ENCODE measurements around the gene PCBP3.
"Not testable (repeated sequence)": the region's sequence is repeated elsewhere in the genome, so short reads cannot be mapped to it uniquely, and the experiment has no call there.

The PCBP3 gene

DNA sequence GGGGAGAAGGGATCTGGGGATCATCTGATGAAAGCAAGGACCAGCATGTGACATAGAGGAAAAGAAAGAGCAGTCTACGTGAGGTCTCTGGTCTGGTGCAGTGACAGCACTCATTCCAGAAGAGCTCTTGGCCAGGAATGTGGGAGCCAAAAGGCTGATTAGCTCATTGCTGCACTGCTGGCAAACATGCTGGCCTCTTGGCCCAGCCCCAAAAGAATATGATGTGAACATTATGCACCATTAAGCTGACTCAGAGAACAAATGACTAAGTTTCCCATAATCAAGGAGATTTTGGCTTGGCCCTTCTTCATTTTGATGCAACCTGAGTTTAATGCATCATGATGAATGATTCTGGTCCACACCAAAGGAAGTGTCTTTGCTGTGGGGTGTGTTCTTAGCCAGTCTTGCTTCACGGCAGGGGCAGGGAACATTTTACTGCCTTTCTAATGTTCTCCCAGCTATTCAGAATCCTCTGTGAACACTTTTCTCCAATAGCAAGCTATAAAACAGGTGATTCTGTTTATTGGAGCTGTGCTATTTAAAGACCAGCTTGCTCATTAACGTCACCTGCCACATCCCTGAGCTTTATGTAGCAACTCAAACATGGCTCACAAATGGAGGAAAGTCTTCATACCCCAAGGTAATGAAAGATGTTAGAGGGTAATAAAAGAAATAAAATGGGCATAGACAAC, 55.1 kb downstream of the PCBP3 start:
- DNase-seq = no peak

DNA sequence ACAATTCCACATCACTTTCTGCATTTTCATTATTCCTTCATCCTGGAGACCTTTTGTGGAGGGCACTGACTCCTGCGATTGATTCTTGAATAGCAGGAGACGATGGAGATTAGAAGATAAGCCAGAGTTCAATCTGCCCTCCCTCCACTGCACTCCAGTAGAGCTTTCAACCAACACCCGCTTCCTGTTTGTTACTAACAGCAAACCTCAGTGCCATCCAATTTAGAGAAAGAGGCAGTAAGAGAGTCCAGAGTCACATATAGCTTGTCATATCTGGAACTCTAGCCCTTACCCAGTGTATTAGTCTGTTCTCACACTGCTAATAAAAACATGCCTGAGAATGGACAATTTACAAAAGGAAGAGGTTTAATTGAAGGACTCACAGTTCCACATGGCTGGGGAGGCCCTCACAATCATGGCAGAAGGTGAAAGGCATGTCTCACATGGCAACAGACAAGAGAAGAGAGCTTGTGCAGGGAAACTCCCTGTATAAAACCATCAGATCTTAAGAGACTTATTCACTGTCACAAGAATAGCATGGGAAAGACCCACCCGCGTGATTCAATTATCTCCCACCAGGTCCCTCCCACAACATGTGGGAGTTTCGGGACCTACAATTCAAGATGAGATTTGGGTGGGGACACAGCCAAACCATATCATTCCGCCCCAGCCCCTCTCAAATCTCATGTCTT, 55.9 kb downstream of the PCBP3 start:
- peak; percentile 17 for DNase-seq

DNA sequence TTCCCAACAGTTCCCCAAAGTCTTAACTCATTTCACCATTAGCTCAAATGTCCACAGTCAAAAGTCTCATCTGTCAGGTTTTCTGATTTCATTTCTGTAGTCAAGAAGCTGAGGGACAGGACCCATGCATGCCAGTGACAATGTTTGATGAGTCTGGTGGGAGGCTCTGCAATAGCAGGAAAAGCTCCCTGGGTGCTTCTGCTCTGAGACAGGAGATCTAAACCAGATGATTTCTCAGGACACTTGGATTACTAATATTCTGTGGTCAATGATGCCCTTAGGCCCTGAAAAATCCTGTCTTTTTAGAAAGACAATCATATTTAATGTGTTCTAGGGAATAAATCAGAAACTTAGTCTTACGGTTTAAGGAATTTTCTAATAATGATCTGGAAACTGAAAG, 56.4 kb downstream of the PCBP3 start:
- DNase-seq = no peak

DNA sequence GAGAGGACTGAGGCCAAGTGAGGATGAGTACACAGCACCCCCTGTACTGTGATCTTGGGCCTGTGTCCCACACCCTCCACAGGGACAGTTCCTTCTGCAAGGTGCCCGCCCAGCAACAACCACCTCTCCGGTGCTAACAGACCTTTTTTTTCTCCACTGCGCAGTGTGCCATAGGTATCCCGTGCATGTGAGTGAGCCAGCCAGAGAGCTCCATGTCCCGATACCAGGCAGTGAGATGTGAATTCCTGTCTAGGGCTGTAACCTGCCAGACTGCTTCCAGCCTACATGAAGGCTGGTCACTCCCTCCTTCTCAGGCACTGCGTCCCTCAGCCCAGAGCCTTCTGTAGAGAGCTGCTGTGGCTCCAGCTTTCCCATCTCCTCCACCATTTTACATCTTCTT, 56.9 kb downstream of the PCBP3 start:
- DNase-seq = no peak

DNA sequence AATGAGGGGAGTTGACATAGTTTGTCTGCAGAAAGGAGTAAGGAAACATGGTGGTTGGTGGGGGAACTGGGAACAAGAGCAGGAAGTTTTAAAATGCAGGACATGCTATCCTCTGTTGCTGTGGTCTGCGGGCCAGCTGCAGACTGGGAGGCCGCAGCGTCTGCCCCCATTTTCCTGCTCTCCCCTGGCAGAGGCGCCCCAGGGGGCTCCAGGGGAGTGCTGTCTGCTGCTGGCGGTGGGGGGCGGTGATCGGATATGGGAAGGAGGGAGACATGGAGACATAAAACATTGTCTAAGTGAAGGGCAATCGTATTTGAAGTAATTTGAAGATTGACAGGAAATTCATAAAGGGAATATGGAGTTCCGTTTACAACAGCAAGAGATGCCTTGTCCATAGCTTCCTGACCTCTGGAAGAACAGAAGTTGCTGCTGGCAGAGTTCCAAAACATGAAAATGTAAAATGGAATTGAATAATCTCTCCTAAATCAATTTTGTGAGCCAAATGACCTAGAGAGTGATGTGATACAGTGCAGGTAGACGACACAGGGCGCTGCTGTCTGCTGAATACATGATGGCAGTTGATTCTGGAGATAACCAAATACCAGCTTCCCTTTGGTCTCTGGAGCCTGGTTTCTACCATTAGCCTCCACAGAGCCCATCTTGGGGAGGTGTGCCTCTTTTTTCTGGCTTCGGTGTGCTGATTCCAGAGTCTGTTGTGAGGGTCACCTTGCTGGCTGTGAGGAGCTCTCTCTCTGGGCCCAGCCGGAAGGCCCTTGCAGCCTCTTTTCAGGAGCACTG, 61.0 kb downstream of the PCBP3 start:
- no peak for DNase-seq

DNA sequence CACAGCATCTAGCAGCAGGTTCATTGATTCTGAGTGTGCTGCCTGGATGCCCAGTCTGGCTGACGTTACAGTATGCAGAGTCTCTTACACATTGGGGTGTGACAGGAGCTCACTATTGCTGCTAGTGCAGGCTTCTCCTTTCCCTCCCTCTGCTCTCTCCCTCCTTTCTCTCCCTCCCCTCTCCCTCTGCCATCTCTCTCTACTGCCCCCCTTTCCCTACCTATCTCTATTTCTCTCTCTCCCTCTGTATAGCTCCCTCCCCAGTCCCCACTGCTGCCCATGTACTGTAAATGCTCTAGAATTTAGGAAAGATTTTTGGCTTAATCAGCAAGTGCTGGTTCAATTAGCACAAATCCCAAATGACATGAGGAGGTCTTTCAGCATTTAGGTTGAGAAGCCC, 62.8 kb downstream of the PCBP3 start:
- DNase-seq = no peak

DNA sequence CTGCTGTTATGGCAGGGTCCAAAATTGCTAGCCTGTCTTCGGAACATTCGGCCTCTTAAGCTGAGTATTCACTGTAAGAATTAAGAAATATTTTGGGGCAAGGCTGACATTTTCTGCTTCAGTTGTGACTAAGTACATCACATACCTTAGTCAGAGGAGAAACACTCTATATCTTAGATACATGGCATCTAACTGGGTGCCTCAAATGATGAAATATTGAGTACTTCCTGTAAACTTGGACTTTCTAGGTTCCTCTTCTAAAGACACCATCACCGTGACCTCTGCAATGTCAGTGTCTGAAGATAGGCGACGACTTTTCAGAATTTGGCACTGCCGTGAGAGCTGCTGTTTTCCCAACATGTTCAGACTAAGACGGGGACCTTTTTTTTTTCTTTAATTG, 65.6 kb downstream of the PCBP3 start:
- DNase-seq = no peak

DNA sequence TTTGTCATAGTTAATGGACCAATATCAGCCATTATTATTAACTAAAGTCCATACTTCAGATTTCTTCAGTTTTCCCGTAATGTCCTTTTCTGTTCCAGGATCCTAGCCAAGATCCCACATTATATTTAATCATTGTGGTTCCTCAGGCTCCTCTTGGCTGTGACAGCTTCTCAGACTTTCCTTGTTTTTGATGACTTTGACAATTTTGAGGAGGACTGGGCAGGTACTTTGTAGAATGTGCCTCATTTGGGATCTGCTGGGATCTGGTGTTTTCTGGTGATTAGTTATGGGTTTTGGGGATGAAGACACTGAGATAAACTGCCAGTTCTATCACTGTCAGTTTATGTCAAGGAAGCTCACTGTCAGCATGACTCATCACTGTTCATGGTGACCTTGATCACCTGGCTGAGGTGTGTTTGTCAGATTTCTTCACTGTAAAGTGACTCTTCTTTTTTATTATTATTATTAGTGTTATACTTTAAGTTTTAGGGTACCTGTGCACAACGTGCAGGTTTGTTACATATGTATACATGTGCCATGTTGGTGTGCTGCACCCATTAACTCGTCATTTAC, 66.3 kb downstream of the PCBP3 start:
- DNase-seq = no peak

DNA sequence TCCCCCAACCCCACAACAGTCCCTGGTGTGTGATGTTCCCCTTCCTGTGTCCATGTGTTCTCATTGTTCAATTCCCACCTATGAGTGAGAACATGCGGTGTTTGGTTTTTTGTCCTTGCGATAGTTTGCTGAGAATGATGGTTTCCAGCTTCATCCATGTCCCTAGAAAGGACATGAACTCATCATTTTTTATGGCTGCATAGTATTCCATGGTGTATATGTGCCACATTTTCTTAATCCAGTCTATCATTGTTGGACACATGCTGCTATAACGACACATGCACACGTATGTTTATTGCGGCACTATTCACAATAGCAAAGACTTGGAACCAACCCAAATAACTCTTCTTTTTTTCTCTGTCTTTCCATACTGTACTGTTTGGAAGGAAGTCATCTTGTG, 66.8 kb downstream of the PCBP3 start:
- not testable (repeated sequence) for DNase-seq

DNA sequence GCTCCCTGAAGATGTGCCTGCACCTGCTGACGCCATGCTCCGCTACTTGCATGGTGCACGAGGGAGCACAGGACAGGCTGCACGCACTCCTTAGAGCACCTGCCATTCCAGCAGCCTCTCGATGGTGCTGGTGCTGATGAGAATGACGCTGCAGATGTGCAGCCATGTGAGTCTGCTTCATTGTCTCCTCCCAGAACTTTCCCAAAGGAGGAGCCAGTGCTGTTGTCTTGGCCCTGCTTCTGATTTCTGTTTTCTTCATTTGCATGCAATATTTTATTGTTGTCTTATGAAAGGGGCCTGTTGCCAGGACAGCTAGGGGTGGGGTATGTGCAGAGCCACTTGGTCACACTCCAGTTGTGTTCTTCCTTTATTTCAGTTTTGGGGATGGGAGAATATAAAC, 70.1 kb downstream of the PCBP3 start:
- DNase-seq = no peak

DNA sequence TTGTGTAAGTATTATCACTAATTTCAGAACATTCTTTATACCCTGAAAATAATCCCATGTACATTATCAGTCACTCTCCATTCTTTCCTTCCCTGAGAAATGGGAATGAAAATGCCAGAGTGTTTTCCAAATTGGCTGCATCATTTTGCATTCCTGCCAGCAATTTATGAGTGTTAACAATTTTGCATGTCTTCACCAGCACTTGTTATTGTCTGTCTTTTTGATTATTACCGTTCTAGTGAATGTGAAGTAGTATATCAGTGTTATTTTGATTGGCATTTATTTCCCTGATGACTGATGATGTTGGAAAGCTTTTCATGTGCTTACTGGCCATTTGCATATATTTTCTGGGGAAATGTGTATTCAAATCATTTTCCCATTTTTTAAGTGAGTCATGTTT, 71.9 kb downstream of the PCBP3 start:
- DNase-seq = no peak

DNA sequence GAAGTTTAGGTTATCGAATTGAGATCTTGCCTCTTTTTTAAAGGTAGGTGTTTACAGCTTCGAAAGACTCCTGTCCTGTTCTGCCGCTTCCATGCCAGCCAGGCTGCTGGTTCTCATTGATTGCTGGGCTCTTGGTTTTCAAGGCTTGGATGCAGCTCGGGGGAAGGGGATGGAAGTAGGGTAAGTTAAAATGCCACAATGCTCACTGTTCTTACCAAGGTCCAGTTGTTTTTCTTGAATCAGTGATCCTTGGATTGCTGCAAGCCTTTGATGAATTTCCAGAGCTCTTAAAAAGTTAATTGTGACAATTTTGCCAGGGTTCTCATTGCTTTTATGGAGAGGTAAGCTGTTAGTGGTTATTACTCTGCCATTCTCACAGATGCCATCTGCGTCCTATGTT, 74.9 kb downstream of the PCBP3 start:
- DNase-seq = no peak

DNA sequence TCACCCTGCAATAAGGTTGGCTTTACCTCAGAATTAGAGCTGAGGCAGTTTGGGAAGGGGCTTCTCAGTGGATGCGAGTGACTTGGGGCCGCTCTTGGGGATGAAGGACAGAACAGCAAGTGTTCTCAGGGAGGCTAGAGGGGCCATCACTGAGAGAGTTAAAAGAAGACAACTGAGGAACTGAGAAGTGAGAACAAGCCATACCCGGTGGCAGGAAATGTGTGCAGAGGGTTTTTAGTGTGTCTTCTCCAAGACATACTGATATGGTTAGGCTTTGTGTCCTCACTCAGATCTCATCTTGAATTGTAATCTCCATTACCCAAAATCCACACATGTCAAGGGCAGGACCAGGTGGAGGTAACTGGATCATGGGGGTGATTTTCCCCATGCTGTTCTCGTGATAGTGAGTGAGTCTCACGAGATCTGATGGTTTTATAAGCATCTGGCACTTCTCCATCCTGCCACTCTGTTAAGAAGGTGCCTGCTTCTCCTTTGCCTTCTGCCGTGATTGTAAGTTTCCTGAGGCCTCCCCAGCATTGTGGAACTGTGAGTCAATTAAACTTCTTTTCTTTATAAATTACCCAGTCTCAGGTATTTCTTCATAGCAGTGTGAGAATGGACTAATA, 75.8 kb downstream of the PCBP3 start:
- DNase-seq = no peak

DNA sequence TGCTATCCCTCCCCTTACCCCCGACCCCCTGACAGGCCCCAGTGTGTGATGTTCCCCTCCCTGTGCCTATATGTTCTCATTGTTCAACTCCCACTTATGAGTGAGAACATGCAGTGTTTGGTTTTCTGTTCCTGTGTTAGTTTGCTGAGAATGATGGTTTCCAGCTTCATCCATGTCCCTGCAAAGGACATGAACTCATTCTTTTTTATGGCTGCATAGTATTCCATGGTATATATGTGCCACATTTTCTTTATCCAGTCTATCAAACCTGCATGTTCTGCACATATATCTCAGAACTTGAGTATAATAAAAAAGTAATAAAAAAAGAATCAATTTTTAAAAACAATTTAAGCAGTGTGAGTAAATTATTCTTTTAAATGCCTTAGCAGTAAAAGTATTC, 76.7 kb downstream of the PCBP3 start:
- not testable (repeated sequence) for DNase-seq

DNA sequence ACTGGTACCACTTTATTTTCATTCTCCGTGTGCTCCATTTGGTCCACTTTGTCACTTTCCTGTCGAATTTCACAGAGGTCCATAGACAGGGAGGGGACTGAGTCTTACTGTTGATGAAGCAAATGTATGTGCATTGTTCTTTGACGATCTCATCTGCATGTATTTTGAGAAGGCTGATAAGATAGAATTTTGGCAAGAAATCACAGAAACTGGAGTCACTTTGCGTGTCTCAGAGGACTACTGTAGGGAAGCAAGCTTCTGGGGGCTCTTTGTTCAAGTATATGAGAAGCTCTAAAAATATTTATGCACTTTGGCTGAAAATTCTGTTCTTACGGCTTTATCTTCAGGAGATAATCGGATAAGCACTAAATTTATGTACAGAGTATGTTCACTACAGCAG, 78.1 kb downstream of the PCBP3 start:
- no peak for DNase-seq

DNA sequence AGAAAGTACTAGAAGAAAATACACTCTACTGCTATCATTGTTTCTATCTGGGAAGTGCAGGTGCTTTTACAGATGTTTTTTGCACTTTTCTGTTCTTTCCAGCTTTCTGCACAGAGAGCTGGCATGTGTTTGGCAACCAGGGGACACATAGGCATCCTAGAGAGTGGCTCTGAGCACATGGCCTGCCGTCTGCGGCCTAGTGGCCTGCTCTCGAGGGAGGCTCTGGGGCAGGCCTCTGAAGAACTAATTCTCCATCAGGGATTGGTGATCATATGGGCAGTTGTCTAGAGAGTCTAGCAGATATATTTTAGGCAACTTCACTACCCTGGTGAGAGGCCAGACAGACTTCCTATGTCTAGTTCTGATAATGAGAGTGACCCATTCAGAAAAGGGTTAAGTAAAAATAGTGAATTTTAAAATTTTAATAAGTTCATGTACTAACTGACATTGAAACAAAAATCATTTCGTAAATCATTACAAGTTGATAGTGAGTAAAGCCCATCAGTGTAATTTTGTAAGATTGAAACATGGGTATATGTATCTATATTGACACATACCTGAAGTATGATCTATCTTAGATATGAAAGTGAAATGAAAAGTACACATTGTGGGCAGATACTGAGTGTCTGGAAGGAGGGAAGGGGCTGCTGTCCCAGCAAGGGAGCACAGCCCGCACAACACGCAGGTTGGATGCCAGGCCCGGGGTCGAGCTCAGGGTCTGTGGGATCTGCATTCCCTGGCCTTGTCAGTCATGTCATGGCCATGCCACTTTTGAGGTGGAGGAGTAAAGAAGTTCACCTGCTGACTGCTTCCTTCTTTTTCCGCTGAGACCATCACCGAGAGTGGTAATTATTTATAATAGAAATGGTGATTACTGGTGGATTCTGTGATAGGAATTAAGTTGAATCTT, 79.8 kb downstream of the PCBP3 start:
- no peak for DNase-seq

DNA sequence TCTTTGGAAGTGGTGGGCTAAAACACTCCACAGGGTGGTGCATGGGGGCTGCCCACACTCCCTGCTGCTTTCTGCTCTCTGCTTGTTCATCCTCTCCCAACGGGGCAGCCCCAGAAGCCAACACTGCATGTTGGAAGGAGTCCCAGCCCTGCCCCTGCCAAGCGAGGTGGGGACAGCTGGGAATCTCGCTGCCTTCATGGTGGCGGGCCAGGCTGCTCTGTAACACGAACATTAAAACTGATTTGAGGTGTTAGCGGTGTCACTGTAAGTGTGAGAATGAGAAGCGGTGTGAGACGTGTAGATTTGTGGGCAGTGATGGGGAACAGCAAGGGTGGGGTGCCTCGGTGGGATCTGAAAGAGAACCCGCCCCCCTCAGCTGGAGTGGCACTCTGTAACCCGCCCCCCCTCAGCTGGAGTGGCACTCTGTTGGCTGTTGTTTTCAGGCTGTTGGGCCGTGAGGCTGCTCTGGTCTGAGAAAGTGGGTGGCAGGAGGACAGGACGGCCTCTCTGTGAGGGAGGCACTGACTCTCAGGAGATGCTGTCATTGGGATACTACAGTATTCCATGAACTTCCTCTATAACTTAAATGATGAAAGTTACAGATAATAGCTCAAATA, 80.9 kb downstream of the PCBP3 start:
- no peak for DNase-seq

DNA sequence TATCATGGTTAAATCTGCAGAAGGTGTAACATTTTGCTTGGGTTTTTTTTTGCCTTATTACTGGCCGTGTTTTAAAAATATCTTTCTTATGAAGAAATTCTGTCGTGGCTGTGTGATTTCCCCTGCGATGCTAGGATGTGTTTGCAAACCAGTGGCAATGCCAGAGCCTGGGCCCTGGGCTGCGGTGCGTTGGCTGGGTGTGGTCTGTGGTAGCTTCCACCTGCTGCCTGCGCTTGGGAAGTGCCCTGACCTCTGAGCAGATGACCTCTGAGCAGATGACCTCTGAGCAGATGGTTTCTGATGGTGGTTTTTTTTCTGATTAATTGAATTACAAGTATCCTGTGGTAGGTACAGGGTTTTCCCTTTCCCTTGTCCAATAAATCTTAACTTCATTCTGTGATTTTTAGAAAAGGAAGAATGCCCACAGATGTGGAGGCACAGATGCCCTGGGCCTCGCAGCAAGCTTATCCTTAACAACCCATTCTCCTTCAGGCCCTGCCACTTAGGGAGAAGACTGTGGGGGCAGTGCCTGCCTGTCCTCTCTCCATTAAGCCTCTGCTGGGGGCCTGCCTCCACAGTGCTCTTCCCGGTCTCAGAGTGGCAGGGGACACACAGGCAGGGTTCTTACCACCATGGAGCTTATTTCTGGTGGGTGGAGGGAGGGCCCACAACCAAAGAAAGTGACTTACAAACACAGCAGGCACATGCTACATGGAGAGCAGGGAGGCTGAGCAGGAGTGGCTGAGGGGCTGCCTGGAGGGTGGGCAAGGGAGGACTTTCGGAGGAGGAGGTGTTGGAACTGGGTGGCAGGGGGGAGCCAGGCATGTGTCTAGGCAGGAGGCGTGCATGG, 81.7 kb downstream of the PCBP3 start:
- DNase-seq = no peak

DNA sequence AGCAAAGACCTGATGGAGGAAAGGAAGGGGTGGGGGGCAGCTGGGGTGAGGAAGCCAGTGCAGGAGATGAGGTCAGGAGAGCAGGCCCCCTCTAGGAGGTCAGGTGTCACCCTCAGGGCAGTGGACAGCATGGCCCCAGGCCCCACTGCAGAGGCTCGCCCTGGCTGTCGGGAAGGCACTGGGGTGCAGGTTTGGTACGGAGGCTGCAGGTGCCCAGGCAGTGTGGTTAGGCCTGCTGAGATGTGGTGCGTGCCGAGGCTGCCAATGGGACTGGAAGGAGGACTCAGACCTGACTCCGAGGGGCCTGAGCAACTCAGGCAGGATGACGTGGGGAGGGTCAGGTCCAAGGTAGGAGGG, 82.3 kb downstream of the PCBP3 start:
- no peak for DNase-seq

DNA sequence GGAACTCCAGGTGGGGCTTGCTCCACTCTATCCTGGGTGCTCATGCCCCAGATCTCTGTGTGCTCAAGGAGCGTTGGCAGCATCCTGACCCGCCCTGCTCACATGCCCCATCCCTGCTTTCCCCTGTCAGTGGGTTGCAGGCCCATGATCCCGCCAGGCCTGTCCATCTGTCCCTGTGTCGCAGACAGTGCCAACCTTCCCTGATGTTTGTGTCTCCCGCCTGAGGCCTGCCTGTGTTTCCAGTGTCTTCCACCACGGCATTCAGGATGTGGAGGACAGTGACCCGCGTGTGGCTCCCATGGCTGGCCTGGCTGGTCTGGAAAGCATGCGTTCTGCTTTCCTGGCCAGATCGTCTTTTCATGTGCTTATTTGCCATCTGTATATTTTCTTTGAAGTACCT, 82.9 kb downstream of the PCBP3 start:
- DNase-seq = no peak

DNA sequence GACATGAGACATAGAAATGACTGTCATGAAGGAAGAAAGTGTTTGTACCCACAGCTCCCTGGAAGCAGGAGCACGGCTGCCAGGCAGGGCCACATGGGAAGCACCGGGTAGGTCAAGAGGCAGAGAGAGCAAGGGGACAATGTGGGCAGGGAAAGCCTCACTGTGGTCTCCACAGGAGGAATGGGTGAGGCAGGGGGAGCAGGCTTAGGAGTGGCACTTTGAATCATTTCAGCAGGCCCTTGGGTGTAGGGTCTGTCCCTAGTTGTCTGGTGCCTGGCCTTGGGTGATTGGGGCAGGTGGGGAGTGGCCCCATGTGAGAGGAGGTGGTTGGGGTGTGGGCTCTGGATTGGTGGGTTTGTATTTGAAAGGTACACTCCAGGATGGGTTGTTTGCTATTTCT, 83.9 kb downstream of the PCBP3 start:
- DNase-seq = no peak
